Measurements from ENCODE around the gene OSBPL2. TPM values are rescaled to one million over a fixed set of nuclear protein-coding genes. Genes with fewer than 3 reads are reported as not detected.

The OSBPL2 gene
- total and polyA plus RNA-seq, 7 donors: 9.6 to 30.9 (median 22.8) TPM

DNA sequence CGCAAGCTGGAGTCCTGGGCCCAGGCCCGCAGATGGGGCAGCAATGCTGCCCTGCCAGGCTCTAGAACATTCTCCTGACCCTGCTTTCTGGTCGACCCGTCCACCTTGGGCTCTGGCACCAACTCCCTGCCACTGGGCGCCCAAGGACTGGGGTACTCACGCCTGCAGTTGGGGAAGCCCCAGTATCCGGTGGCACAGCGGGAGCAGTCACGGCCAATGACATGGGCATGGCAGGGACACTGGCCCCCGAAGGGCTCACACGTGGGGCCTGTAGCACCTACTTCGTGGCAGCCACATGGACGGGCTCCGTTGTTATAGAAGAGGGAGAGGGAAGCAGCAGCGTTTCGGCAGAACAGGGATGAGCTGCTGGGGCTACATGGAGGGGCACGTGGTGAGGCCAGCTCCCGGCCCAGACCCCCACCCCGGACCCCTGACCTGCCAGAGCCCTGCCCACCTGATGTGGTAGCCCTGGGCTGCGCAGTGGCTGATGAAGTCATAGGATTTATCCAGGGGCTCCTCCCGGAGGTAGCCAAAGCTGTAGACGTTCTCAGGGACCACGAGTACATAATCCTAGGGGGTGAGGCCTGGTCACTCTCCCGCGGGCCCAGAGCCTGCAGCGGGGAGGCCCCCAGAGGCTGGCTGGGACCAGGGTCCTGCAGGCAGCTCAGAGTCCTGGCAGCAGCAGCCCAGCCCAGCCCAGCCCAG, 90.5 kb downstream of the OSBPL2 start:
- TF ChIP-seq CTCF (IDR thresholded peaks at IDR 0.05): no peak
- intact Hi-C loops (cut with DNase I): no loop called here
- H3K27me3 ChIP-seq (ENCODE audit: insufficient read depth in 3 of 3, low read length in 2 of 3): no peaks in the 10 kb centered on the region
- H3K4me1 ChIP-seq: no peaks in the 10 kb centered on the region
- ATAC-seq (no peak), DNase-seq (peak in 1 of 2 donors; percentile 9)
- no peaks in the 10 kb centered on the region for H3K9me3 ChIP-seq
- 85 to 92% (median 90%) methylated on average over 26 of the region's 26 CpGs for WGBS, 3 donors
- no peak overlapping the region for H3K4me3 ChIP-seq
- H3K36me3 ChIP-seq (ENCODE audit: insufficient read depth in 1 of 2, low read depth in 1 of 2): peaks cover 0 to 88% of the 10 kb centered on the region in 2 donors
- H3K27ac ChIP-seq: no peak overlapping the region

DNA sequence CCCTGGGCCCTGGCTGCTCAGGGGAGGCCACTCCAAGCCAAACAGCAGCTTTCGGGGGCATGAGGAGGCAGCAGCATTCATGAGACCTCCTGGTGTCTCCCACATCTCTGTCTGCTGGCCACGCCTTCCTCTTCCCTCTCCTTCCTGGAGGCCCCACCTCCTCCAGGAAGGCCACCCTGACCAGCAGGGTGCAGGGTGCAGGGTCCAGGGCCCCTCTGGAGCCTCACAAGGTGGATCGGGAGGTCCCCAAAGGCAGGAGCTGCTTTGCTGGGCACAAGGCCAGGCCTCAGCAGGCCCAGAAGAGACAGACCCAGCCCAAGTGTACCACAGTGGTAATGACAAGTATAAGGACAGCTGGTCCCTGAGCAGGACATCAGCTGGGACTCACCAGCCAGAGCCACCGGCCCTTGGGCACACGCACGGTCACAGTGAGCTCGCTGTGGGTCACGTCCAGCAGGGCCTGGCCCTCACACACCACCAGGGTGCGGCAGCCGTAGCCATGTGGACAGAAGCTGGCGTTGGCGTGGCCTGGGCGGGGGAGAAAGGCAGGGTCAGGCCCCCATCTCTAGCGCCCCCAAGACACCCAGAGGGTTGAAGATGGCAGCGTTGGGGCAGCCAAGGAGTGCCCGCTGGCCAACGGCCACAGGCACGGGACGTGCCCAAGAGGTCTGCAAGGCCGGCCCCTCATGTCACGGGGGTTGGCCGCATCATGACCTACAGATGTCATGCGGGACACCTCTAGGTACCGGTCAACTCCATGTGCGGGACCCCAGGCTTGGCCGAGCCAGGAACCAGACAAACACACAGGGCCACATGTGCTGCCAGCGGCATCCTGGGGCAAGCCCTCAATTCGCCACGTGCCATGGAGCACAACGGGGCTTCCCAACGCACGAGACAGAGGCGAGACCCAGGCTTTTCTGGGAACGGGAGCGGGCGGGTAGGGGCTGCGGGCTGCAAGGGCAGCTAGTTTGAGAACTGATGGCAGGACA, 91.4 kb downstream of the OSBPL2 start:
- intact Hi-C loops (cut with DNase I): no loop called here
- H3K36me3 ChIP-seq (ENCODE audit: insufficient read depth in 1 of 2, low read depth in 1 of 2): peaks cover 0 to 87% of the 10 kb centered on the region in 2 donors
- H3K4me3 ChIP-seq: no peak overlapping the region
- no peaks in the 10 kb centered on the region for H3K4me1 ChIP-seq
- no peaks in the 10 kb centered on the region for H3K27me3 ChIP-seq (ENCODE audit: insufficient read depth in 3 of 3, low read length in 2 of 3)
- H3K9me3 ChIP-seq: no peaks in the 10 kb centered on the region
- peak in 1 of 2 donors; percentile 12 for DNase-seq
- no peak overlapping the region for H3K27ac ChIP-seq
- ATAC-seq: peak in 1 of 4 donors; percentile 15
- 93 to 98% (median 95%) methylated on average over 36 to 37 of the region's 37 CpGs for WGBS, 3 donors
- no peak for TF ChIP-seq CTCF (IDR thresholded peaks at IDR 0.05)

DNA sequence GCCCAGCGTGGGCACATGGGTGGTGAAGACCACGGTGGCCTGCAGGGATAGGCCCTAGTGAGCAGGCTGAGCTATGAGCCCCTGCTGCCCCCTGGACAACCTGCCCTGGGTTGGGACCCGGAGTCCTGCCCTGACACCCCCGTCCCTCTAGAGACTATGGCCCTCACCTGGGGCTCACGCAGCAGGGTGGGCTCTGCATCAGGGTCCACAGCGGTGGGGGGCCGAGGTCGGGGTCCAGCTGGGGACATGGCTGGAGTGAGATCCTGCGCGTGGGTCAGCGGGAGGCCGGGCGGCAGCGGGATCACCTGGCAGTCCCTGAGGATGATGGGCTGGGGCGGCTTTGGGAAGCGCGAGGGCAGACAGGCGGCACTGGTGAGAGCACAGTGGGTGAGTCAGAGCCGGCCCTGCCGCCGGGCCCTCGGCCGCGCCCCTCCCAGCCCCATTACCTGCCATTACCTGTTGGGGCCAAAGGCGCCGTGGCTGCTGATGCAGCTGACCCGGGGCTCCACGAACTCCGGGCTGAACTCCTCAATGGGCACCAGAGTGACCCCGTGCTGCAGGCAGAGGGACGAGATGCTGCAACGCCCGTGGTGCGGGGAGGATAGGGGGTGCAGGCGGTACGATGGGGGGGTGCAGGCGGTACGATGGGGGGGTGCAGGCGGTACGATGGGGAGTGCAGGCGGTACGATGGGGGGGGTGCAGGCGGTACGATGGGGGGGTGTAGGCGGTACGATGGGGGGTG, 92.4 kb downstream of the OSBPL2 start:
- DNase-seq (peak in 1 of 2 donors; percentile 9), ATAC-seq (no peak)
- WGBS, 3 donors: 87 to 92% (median 88%) methylated on average over 36 to 46 of the region's 46 CpGs
- intact Hi-C loops (cut with DNase I): no loop called here
- TF ChIP-seq CTCF (IDR thresholded peaks at IDR 0.05): no peak
- no peaks in the 10 kb centered on the region for H3K9me3 ChIP-seq
- no peaks in the 10 kb centered on the region for H3K4me1 ChIP-seq
- H3K27me3 ChIP-seq (ENCODE audit: insufficient read depth in 3 of 3, low read length in 2 of 3): no peaks in the 10 kb centered on the region
- no peak overlapping the region for H3K27ac ChIP-seq
- H3K4me3 ChIP-seq: no peak overlapping the region
- H3K36me3 ChIP-seq (ENCODE audit: insufficient read depth in 1 of 2, low read depth in 1 of 2): peaks cover 0 to 86% of the 10 kb centered on the region in 2 donors

- DNase-seq (peak in 1 of 2 donors; percentile 11), ATAC-seq (no peak)
- H3K9me3 ChIP-seq: no peaks in the 10 kb centered on the region
- no peaks in the 10 kb centered on the region for H3K27me3 ChIP-seq (ENCODE audit: insufficient read depth in 3 of 3, low read length in 2 of 3)
- no peak for TF ChIP-seq CTCF (IDR thresholded peaks at IDR 0.05)
- H3K4me3 ChIP-seq: no peak overlapping the region
- no peaks in the 10 kb centered on the region for H3K4me1 ChIP-seq
- intact Hi-C loops (cut with DNase I): no loop called here
- peaks cover 0 to 83% of the 10 kb centered on the region in 2 donors for H3K36me3 ChIP-seq (ENCODE audit: insufficient read depth in 1 of 2, low read depth in 1 of 2)
- 93 to 97% (median 97%) methylated on average over 19 of the region's 19 CpGs for WGBS, 3 donors
- H3K27ac ChIP-seq: no peak overlapping the region
Observed at GRCh38 chr20:62331347-62331746, 93.0 kb downstream of the OSBPL2 start.

Measured in psoas muscle (tissue), 8 donors.